ENCODE results near the gene NTRK2.

The NTRK2 gene

GRCh38 chr9:84799251-84799650, 129.7 kb downstream of the NTRK2 start:
- TF ChIP-seq RARB (CRISPR knock-in tag; IDR thresholded peaks at IDR 0.05) (no peak), GLIS3 (CRISPR knock-in tag; IDR thresholded peaks at IDR 0.05) (no peak), PATZ1 (CRISPR knock-in tag; IDR thresholded peaks at IDR 0.05; ENCODE audit: borderline replicate concordance) (no peak), ZNF565 (CRISPR knock-in tag; conservative IDR thresholded peaks at IDR 0.05; ENCODE audit: low read depth) (no peak), ZNF70 (CRISPR knock-in tag; IDR thresholded peaks at IDR 0.05) (no peak), OSR1 (CRISPR knock-in tag; IDR thresholded peaks at IDR 0.05) (no peak), TOX (CRISPR knock-in tag; IDR thresholded peaks at IDR 0.05; ENCODE audit: borderline replicate concordance) (no peak), ZC3H10 (CRISPR knock-in tag; IDR thresholded peaks at IDR 0.05) (no peak), POU6F1 (CRISPR knock-in tag; IDR thresholded peaks at IDR 0.05; ENCODE audit: borderline replicate concordance, low read depth) (no peak), CSRNP3 (CRISPR knock-in tag; IDR thresholded peaks at IDR 0.05) (no peak), ISL1 (CRISPR knock-in tag; IDR thresholded peaks at IDR 0.05) (no peak), ZNF8 (CRISPR knock-in tag; IDR thresholded peaks at IDR 0.05) (no peak), ZFP3 (CRISPR knock-in tag; IDR thresholded peaks at IDR 0.05) (no peak), TCF4 (CRISPR knock-in tag; IDR thresholded peaks at IDR 0.05; ENCODE audit: borderline replicate concordance) (no peak), PPARA (CRISPR knock-in tag; IDR thresholded peaks at IDR 0.05; ENCODE audit: borderline replicate concordance) (no peak), SNAI2 (CRISPR knock-in tag; IDR thresholded peaks at IDR 0.05) (no peak), TSHZ2 (CRISPR knock-in tag; IDR thresholded peaks at IDR 0.05) (no peak), ESRRG (CRISPR knock-in tag; IDR thresholded peaks at IDR 0.05) (no peak)
- ATAC-seq: no peak

- ATAC-seq: no peak
- TF ChIP-seq ZNF565 (CRISPR knock-in tag; conservative IDR thresholded peaks at IDR 0.05; ENCODE audit: low read depth) (no peak), CSRNP3 (CRISPR knock-in tag; IDR thresholded peaks at IDR 0.05) (no peak), TOX (CRISPR knock-in tag; IDR thresholded peaks at IDR 0.05; ENCODE audit: borderline replicate concordance) (no peak), RARB (CRISPR knock-in tag; IDR thresholded peaks at IDR 0.05) (no peak), ZNF8 (CRISPR knock-in tag; IDR thresholded peaks at IDR 0.05) (no peak), CREB5 (CRISPR knock-in tag; IDR thresholded peaks at IDR 0.05; ENCODE audit: low read depth) (no peak), TCF4 (CRISPR knock-in tag; IDR thresholded peaks at IDR 0.05; ENCODE audit: borderline replicate concordance) (no peak), POU6F1 (CRISPR knock-in tag; IDR thresholded peaks at IDR 0.05; ENCODE audit: borderline replicate concordance, low read depth) (no peak), ZNF70 (CRISPR knock-in tag; IDR thresholded peaks at IDR 0.05) (no peak)
These were observed 135.6 kb downstream of the NTRK2 start for GRCh38 chr9:84804951-84805694.
